NAMALWA (cell line): ENCODE measurements around the gene ATP6V1G3.
A peak's percentile ranks its signal among the peaks of the same experiment; 100 is the strongest.
"Not testable (repeated sequence)": the region's sequence is repeated elsewhere in the genome, so short reads cannot be mapped to it uniquely, and the experiment has no call there.

Experiments used
- DNase-seq: peaks from one replicate; pipeline ENCODE4 v3.0.0-alpha.2; 2015; ENCODE audit warnings: low spot score

Gene ATP6V1G3

DNA sequence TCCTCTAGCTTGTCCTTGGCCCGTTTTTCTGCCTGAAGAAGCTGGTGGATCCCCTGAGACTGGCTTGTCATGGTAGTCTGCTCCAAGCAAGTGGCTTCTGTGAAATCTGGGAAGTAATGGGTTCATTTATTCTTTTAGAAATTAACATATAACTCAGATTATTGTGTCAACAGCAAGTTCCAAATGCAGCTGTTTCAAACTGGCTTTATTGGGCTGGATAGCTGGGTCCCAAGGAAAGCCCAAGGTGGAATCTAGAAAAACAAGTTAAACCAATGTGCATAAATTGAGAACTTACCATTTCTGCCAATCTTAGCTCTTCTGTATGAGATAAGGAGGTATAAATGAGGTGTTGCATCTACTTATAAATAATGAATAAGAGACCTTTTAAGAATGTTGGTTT, at the start of gene ATP6V1G3:
TSS of gene ATP6V1G3 (minus strand) at position 101 of the 400 bp plus-strand sequence. CDS start at position 71, 30 bp downstream.
- DNase-seq, result no peak

DNA sequence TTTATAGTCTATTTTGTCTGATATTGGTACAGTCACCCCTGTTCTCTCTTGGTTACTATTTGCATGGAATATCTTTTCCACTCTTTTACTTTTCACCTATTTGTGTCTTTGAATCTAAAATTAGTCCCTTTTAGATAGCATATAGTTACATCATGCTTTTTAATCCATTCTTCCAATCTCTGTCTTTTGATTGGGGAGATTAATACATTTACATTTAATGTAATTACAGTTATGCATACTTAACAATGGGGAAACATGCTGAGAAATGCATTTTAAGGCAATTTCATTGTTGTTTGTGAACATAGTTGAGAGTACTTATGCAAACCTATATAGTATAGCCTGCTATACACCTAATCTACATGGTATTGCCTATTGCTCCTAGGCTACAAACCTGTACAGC, 48.4 kb upstream of the ATP6V1G3 start:
- no peak for DNase-seq

GRCh38 chr1:198584163-198584562, 43.7 kb upstream of the ATP6V1G3 start:
- no peak for DNase-seq

DNA sequence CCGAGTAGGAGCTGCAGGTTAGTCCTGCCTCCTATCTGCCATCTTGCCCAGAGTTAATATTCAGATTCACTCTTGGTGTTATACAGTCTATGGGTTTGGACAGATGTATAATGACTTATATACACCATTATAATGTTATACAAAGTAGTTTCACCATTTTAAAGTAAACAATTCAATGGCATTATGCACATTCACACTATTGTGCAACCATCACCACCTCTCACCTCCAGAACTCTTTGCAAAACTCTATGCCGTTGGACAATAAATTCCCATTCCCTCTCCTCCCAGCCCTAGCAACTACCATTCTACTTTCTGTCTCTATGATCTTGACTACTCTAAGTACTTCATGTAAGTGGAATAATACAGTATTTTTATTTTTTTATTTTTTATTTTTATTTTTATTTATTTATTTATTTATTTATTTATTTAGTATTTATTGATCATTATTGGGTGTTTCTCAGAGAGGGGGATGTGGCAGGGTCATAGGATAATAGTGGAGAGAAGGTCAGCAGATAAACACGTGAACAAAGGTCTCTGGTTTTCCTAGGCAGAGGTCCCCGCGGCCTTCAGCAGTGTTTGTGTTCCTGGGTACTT, 42.8 kb upstream of the ATP6V1G3 start:
- not testable (repeated sequence) for DNase-seq

- DNase-seq, result no peak
These were observed 37.0 kb upstream of the ATP6V1G3 start for GRCh38 chr1:198577444-198577843.

DNA sequence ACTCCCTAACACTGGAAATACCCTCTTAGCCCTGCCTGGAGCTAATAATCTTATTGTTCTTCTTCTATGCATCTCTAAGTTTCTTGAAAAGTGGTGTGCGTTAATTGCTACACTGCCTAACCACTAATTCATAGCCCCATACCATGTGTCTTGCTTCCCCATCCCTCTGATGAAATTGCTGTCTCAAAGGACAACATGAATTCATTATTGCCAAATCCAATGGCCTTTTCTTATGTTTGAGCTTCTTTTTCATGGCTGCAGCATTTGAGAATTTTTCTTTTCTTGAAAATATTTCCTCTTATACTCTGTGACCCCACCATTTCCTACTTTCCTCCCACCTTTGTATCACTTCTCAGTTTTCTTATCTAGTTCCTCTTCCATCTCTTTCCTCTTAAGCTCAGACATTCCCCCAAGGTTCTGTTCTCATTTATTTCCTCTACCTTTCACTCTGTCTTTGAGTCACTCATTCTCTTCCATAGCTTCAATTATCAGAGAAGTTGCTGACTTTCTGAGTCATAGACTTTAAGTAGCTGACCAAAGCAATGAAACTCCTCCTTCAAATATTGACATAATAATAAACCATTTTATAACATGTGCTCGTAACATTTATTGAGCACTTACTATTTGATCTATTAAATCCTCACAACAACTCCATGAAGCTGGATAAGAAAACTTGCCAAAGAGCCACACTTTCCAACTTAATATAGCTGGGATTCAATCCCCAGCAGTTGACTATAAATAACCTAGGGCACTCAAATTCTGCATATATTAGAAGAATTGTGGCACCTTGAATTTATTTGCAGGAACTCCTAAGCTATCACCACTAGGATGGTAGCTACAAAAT, 35.5 kb upstream of the ATP6V1G3 start:
- DNase-seq, result no peak

- DNase-seq, result no peak
These were observed 34.8 kb upstream of the ATP6V1G3 start for GRCh38 chr1:198575292-198575691.

- DNase-seq, result no peak
These were observed 33.8 kb upstream of the ATP6V1G3 start for GRCh38 chr1:198574325-198574724.

- no peak for DNase-seq
These were observed 24.2 kb upstream of the ATP6V1G3 start for GRCh38 chr1:198564716-198565115.

DNA sequence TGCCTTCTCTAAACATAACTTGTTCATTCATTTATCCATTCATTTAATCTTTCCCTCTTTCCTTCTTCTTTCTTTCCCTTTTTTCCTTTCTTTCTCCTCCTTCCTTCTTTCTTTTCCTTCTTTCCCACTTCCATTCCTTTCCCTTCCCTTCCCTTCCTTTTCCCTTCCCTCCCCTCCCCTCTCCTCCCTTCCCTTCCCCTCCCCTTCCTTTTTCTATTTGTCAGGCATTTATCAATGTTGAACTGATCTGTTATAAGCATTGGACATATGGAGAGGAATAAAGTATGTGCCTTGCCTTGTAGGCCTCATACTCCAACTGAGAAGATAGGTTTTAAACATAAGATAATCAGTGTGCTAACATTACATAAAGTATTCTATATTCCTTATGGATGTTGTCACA, 23.7 kb upstream of the ATP6V1G3 start:
- DNase-seq, result no peak

DNA sequence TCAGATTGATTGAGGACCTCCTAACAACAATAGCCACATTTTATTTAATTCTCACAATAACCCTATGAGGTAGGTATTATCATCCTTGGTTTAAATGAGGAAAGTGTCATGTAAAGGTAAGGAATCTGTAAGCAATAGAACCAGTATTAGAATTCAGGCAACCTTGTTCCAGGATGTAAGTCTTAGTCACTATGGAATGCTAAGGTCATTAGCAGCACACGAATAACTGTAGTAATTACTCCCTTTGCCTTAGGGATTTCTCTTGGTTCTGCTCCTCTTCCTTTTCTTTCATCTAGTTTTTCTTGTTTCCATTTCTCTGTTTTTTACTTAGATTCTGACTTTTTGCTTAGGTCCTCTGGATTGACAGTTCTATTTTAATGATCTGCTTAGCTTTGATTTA, 23.1 kb upstream of the ATP6V1G3 start:
- no peak for DNase-seq

DNA sequence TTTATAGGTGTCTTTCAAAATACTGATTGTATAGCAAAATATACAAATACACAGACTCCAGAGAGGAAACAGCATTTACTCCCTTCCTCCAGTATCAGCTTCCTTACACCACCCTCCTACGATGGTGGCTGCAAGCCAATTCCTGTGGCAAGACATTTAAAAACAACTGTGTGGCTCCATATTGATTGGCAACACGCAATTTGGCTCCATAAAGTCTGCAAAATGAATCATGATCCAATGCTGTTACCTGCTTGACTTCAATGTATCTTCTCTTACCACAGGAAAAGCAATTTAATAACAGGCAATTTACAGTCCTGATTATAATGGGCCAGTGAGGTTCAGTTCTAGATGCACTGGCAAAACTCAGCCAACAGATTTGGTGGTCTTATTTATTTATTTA, 19.7 kb upstream of the ATP6V1G3 start:
- no peak for DNase-seq

GRCh38 chr1:198559362-198559761, 18.9 kb upstream of the ATP6V1G3 start:
- no peak for DNase-seq

- no peak for DNase-seq
These were observed 17.9 kb upstream of the ATP6V1G3 start for GRCh38 chr1:198558402-198558801.

DNA sequence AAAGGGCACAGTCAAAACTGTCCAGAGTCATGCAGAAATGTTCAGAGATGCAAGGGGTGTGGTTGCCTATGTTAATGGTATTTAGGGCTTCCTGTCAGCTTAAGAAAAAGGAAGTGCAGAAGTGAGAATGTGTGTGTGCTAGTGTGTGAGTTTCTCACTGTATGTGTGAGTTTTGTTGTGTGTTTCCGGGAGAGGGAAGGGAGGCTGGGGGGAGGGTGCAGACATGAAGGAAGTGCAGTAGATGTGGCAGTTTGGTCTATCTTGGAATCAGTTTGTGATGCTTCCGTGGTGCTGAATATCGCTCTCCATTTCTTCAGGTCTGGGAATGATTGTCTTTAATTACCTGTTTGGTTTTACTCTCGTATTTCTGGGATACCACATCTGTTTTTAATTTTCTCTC, 16.5 kb upstream of the ATP6V1G3 start:
- peak; percentile 76 for DNase-seq

DNA sequence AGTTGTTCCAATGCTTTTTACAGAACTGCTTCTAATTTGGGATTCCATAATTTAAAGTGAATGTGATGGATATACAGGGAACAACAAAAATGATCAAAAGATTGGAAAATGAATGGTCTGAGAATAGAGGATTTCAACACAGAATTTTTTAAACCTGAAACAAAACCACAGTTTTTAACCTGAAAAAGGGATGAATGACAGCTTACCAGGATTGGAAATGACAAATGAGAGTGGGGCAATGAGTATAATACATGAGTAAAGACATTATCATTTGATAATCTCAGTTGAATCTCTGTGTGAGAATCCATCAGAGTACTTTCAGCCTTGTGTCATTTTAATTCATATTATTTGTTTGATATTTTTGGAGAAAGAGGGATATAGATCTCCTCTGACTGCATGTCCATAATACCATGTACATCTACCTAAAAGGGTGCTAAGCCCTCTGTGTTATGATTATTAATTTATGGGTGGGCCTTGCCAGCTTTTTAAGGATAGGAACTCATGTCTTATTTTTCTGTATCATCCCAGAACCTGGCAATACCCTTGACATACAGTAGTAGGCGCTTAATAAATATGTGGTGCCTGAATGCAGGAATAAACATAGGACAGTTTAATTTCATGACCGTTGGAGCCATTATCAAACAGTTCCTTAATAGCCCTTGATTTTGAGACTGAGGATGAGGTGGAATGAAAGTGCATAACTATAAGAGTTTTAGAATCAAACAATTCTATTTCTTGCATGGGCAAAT, 12.4 kb upstream of the ATP6V1G3 start:
- DNase-seq, result no peak

DNA sequence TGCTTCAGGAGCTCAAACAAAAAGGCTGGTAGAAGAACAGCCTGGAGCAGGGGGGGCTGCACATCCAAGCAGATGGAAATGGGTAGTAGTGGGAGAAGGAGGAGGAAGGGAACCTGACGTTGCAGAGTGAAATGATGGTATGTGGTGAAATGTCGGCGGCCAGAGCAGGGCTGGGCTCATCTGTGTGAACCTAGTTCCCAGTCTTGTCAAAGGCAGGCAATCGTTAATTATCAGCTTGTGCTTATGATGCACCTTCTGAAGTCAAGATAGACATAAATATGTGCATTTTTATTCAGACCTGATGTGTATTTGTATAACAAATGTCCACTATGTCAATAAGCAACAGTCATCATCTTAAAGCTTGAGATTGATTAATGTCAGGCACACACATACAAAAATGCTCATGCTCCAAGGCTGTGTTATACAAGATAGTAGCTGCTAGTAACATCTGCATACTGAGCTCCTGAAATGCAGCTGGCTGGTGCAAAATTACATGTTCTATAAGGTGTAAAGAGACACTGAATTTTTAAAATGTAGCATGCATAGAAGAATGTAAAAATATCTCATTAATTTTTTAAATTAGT, 10.6 kb upstream of the ATP6V1G3 start:
- DNase-seq, result no peak

DNA sequence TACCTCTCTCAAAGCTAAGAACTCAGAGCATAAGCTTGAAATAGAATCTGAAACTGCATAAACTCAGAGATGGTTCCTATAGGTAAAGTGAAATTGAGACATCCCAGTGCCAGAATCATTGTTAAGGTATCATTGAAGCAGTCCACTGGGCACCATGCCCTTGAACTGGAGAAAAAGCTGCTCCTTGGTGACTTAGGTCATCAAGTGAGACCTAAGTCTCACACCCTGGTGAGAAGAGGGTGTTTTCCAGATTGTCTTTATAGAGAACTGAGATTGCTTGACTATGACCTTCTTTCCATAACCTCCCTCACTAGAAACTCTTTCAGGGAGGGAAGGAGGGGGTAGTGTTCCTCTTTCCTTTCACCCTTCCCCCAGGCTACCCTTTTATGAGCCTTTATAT, 9.4 kb upstream of the ATP6V1G3 start:
- no peak for DNase-seq

DNA sequence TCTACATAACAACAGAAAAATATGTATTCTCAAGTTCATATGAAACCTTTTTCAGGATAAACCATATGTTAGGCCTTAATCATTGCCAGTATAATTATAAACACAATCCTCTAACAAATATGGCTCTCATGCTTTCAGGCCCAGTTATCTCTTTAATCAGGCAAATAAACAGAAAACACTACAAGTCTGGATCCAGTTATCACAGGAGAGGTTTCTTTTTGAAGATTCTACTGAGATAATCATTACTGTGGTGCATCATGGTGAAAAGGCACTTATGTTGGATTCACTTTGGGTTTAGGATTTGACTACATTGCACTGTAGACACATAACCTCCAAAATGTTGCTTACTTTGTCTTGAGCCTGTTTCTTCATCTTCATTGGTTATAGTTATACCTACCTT, 8.4 kb upstream of the ATP6V1G3 start:
- no peak for DNase-seq

GRCh38 chr1:198545156-198545555, 4.7 kb upstream of the ATP6V1G3 start:
- no peak for DNase-seq

GRCh38 chr1:198544265-198544664, 3.8 kb upstream of the ATP6V1G3 start:
- no peak for DNase-seq

GRCh38 chr1:198543670-198544260, 3.3 kb upstream of the ATP6V1G3 start:
- DNase-seq, result peak; percentile 64
